ENCODE measurements around the gene GID4.

GID4 gene

DNA sequence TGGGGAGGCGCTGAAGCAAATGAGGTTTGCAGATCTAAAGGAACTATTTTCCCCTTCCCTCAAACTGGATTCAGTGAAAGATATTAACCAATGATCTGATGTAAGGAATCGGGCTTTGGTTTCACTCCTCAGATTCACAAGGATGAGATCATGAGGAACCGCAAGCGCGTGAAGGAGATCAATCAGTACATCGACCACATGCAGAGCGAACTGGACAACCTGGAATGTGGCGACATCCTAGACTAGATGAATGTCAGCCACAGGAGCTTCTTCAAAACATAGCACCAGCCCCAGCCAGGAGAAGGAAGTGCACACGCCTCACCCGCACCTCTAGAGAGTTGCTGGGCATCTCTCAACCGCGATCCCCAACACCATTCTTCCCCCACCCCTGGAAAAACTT, 22.8 kb upstream of the GID4 start:
- no peak for DNase-seq

DNA sequence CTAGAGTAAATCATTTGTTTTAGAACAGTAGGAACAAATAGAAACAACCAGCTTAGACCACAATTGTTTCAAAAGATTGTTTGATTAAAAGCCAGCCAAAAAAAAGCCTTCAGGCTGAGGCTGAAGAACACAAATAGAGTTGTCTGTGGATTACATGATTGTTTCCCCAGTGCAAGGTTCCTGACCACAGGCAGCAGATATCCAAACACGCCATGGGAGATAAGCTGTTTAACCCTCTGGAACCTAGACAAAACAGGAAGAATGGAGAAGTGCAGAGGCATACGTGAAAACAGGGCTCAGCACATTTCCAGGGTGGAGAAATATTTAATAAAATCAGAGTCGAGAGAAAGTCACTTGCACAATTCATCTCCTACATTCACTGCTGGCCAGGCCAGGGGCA, 21.2 kb upstream of the GID4 start:
- no peak for DNase-seq

DNA sequence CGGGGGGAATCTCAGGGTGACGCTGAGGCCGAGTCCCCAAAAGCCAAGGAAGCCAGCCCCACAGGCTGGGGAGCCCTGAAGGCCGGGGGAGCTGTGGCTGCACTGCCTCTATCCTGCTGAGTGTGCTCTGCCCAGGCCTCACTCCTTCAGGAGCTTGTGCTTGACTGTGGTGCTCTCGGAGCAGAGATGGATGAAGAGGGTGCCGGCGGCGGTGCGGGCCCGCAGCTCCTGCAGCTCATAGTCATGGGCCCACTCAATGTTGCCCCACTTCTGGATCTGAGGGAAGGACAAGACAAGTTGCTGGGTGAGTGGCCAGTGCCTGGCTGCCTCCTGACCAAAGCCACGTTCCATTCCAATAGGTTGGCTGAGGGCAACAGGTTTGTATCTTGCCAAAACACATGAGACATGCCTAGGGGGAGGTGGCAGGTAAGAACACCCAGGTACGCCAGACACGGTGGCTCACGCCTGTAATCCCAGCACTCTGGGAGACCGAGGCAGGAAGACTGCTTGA, 20.7 kb upstream of the GID4 start:
- DNase-seq: no peak

DNA sequence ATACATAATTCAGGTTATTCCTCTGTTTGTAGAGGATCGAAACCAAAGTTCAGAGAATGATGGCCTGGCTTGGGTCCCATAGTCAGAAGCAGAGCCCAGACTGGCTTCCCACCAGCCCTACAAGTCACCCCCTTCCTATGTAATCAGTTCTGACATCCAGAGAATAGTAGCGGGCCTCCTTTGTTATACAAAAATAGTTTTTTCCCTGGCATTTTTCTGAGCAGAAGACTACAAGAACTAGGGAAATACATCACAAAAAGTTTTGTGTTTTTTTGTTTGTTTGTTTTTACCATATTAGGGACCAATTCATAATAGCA, 19.4 kb upstream of the GID4 start:
- no peak for DNase-seq

DNA sequence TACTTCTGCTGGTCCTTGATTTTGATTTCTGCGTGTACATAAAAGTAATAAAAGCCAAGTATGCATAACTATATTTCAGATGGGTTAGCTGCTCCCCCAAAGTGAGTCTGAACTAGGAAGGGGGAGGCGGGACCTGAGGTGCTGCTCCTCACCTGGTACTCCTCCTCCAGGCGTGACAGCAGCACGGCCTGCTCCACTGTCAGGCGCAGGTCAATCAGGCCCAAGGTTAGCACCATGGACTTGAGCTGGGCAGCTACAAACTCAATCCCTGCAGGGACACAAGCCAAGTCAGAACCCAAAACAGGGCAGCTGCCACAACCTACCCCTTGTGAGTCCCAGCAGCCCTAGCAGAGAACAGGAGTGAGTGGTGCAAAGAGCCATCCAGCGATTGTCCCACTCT, 18.2 kb upstream of the GID4 start:
- no peak for DNase-seq

DNA sequence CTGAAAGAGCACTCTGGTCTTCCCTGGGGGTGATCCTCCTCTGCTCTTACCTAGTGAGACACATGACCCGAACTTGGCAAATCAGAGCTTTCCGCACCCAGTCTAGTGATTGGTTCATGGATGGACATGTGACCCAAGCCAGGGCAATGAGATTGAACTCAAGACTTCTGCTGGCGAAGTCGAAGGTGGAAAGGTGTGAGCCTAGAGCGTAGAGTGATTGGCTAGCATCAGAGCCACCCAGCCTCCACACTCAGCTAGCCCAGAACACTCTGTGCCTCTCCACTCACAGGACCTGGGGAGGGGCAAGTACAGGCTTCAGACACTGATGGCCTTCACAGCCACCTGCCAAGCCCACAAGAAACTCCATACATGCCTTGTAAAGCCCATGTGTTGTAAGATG, 17.8 kb upstream of the GID4 start:
- DNase-seq: no peak

DNA sequence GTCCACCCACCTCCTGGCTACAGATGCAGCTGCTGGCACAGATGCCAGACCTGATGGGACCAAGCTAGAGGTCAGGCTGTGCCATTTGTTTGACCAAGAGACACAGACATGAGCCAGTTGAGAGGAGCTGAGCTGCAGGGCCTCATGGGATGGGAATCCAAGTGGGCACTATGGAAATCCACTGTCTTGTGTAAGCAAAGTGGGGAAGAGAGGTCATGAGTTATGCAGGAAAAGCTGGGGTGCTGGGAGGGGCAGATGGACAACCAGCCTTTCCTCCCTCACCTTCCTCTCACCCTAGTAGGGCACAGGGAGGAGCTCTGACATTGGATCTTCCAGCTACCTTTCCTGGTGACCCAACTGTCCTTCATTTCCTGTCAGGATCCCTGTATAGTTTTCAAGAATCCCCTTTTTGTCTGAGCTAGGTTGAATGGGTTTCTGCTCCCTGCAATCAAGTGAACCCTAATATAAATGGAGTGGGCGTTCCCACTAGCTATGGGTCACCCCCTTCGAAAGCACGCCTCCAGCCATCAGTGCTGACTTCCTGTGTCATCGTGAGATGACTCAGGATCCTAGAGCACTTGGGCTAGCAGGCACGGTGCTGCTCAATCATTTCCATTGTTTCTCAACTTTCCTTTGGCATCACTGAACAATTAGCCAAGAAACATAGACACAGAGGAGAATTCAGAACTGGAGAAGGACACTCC, 13.8 kb upstream of the GID4 start:
- peak in 1 of 51 donors; percentile 7 for DNase-seq

DNA sequence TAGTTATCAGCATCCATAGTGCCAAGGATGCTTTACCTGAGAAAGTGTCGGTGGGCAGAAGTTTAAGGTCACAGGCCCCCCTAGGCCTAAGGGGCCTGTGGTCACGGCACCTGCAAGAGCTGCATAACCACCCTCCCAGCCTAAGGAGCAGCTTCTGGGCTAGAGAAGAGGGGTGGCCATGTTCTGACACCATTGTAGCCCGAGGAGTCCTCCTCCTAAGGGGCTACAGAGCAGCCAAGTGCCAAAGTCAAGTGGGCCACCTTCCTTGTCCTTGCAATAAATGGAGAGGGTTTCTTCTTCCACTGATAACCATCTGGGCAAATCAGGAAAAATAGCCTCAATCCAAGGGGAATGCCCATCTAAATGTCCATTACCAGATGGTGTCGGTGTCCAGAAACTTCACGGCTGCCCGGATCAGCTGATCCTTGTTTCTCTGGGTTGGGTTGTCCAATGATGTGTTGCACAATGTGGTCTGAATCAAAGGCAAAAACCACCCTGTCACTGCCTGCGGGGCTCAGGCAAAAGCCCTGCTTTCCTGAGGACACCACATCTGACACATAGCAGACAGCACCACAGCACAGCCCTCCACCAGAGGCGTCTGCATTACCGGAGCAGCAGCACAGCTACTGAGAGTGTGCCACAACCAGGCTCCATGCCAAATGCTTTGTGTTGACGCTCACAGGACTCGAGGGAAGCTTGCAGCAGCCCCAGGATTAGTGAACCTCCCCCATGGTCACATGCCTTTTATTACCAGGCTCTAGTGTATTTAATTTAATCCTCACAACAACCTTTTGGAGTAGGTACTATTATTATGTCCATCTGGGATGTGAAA, 13.0 kb upstream of the GID4 start:
- peak in 23 of 51 donors; percentile 6 to 69 (median 31) for DNase-seq

DNA sequence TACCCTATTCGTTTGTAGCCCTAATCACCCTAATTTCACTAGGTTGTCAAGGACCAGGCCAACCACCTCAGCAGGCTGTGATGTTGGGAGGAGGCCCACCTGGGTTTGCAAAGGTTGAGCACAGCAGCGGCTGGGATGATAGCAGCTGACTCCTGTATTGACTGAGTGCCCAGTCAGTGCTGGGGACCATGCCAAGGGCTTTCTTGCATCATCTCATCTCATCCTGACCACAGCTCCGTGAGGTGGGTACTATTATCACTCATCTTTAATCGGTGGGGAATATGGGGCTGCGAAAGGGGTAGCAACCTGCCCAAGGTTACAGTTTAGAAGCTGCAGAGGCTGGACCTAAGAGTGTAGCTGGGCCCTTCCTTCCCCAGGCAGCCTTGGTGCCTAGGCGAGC, 11.9 kb upstream of the GID4 start:
- no peak for DNase-seq

DNA sequence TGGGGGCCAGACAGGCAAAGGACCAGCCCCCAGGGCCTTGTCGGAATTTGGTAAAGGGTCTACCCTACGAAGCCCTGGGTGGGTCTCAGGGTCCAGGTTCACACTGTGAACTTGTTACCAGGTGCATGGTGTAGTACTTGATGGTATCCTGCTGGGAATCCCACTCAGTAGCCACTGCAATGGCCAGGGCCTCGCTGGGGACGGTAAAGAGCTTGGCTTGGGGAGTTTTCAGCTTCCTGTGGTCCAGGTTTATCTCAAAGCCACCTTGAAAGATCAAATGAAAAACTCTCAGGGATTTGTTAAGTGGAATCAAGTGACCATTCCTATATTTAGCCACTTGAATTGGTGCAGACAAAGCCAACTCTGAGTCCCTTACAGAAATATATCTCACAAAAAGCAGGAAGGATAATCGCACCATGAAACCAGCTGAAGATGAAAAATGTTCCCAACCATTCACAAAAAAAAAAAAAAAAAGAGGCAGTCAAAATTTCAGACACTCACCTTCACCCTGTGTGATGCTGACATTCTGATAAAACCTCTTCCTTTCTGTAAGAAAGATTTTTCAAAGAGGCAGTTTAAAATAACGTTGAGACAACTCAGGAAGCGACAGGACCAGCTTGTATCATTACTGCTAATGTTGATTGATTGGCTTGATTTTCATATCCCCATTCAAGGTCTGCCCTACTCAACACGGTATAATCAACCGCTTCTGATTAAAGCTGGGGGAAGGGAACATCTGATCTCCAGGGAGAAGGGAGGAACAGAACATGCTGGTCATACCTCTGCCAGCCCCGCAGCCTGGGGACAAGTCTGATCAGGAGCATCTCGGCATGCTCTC, 10.9 kb upstream of the GID4 start:
- no peak for DNase-seq

DNA sequence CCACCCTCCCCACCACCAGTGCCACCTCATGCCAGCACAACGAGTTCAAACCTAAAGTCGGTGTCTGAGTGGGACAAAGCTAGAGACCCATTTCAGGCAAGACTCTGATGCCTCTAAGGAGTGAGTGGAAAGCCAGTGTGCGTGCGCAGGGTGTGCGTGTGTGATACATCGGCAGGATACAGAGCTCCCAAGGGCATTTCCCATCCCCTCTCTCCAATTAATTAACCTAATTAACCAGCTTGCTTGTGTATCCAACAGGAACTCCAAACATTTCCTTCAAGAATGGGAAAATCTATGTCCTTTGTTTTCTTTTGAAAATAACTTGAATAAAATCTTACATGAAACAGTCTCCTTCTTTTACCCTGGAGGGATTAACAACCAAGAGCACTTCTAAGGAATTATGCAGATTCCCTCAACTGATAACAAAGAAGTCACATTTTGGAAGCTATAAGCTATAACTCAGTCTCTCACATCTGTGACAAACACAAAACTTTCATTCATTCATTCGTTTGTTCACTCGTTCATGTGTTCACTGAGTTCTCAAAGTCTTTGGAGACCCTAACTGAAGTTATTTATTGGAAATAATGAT, 10.2 kb upstream of the GID4 start:
- DNase-seq: no peak

DNA sequence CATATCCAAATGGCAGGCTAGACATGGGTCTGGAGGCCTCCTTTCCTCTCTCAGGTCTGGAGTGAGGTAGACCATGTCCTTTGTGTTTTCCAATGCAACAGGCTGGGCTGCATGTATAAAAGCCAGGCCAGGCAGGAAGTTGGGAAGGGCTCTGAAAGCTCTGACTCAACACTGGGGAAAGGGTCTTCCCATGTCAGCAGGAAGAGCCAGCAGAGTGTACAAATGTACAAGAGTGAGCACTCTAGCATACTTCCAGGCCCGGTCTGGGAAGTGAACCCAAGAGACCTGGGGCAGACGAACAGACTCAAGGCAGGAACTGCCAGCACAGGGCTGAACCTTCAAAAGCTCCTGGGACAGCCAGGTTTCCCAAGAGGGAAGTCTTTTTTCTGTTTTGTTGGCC, 7.3 kb upstream of the GID4 start:
- no peak for DNase-seq

DNA sequence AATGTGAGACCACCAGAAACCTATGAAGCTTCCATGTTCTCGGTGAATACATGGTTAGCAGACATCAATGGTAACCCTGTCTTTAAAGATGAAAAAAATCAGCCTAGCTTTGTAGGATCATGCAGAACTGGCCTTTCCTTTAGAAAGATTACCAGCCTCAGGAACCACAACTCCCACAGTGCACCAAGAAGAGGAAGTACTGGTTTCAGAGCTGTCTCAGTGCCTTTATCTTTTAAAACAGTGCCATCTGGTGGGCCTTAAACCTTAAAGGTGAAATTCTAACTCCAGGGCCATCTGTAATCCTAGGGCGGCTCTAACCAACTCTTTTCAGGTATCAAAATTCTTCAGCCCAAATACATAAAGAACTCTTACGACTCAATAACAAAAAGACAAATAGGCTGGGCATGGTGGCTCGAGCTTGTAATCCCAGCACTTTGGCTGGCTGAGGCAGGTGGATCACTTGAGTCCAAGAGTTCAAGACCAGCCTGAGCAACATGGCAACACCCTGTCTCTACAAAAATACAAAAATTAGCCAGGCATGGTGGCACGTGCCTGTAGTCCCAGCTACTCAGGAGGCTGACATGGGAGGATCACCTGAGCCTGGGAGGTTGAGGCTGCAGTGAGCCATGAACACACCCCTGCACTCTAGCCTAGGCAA, 5.6 kb upstream of the GID4 start:
- peak in 15 of 51 donors; percentile 12 to 65 (median 35) for DNase-seq

DNA sequence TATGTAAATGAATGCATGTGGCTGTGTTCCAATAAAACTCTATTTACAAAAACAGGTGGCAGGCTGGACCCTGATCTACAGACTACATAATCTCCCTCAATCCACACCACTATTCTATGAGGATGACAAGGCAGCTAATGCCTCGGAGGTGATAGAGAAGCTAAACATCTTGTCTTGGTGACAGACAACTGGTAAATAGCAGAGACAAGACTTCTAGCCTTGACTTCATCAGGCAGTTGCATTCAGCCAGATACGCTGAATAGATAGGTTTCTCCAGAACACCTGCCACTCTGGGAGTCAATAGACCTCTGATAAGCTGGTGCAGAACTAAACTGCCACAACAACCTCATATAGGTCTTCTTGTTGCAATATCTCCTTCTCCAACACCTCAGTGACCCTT, 3.5 kb upstream of the GID4 start:
- no peak for DNase-seq

DNA sequence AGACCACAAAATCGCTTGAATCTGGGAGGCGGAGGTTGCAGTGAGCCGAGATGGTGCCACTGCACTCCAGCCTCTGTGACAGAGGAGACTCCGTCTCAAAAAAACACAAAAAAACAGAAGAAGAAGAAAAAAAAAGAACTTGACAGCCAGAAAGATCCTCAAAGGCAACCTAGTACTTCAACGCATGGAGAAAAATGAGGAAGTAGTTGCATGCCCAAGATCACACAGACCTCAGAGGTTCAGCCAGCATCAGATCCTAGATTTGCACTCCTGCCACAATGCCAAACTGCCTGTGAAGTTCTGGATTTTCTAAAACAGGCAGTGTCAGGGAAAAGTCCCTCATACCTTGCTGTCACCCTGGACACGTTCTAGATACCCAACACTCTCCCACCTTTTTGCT, 1.7 kb upstream of the GID4 start:
- no peak for DNase-seq

DNA sequence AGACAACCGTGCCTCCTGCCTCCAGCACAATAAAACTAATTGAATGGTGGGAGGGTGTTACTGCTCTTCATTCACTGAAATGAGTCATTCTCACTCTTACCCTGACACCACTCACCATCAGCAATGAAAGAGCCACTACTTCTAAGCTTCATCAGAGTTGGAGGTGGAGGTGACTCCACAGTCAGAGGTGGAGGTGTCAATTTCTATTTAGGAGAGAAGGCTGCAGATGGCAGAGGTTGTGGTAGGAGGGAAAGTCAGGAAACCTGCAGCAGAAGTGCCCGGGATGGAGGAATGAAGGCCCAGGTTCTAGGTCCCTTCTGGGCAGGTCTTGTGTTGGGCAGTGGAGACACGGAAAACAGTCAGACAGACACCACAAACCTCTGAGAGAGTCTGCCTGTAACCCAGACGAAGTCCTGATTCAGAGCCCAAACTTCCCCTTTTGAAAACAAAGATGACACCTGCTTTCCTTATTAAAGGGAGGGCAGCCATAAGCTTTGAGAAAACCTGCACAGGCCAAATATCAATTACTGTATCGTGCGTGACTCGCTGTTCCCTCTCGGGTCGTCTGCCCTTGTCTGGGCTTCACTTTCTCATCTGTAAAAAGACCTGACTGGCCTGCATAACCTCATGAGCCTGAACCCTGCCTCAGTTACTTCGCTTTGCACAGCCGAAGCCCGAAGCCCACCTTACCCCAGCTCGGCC, 908 bp upstream of the GID4 start:
- peak in 2 of 51 donors; percentile 53 to 65 for DNase-seq

DNA sequence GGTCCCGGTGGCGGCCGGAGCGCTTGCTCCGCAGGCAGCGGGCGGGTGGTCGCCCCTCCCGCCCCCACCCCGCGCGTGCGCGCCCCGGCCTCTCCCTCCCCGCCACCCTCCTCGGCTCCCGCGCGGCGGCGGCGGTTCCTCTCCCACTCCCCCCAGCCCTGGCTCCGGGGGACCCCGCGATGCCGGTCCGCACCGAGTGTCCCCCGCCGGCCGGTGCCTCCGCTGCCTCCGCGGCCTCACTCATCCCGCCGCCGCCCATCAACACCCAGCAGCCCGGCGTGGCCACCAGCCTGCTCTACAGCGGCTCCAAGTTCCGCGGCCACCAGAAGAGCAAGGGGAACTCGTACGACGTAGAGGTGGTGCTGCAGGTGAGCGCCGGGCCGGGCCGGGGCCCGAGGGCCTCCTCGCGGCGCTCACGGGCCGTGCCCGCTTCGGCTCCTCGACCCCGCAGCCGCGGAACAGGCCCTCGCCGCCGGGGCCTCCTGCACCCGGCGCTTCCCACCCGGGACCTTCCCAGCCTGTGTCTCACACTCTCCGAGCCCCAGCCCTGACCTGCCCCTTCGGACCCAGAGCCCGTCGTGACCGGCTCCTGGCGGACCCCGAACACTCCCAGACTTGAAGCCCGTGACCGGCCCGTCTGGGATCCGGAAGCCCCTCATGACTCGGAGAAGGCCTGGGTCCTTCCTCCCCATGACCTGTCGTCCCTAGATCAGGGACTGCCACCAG, 490 bp downstream of the GID4 start:
- peak in 2 of 51 donors; percentile 86 to 87 for DNase-seq

DNA sequence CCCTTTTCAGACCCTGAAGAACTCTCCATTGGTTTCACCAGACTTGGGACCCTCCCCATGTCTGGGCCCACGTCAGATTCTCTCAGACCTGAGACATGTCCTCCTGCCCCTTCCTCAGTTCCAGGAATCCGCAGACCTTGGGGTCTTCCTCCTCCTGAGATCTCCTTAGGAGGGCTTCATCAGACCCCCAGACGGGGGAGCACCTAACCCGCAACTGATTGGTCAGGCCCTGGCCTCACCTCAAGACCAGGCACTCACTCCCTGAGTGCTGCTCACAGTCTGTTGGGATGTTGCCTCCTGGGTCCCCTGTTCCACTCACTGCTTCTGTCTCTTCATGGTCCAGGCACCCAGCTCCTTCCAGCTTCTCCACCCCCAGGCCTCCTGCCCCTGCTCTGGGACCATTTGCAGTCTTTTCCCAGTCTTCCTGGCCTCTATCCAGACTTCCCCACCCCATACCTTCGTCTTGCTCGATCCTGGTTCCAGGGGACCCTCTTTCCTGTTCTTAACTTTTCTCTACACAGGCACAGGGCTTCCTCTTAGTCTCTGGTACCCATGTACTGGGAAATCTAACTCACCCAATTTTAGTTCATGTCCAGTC, 1.2 kb downstream of the GID4 start:
- DNase-seq: no peak

DNA sequence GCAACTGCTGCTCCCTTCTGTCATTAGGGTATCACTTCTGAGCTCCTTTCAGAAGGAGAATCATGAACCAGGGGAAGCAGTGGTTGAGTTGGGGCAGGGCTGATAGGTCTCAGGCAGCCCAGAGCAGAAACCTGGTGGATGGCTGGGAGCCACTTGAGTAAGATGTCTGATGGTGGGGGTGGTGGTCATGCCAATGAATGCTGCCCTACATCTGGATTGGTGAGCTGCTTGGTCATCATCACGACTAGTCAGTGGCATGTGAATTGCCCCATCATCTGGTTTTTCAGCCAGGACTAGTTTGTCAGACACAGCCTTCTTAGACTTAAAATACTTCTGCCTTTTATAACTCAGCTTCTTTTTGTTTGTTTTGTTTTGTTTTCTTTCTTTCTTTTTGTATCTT, 2.6 kb downstream of the GID4 start:
- DNase-seq: no peak
